Spleen (tissue), 7 donors: ENCODE measurements around the gene TRAPPC14.

Experiments used
- CTCF ChIP-seq, 11 experiments: fragments of 200-600 bp in 7 of 11; fragments of 450-650 bp in 4 of 11; sonication (generic) in 4 of 11; IDR thresholded peaks in 8 of 11; conservative IDR thresholded peaks in 3 of 11; 1 replicate in 7 of 11; 2 replicates in 4 of 11; pipeline versions ENCODE4 v1.4.0 to v1.8.0; 2016 to 2021; ENCODE audit warnings: antibody characterized with exemption in 11 of 11, inconsistent platforms in 4 of 11, mild to moderate bottlenecking in 1 of 11
- POLR2A ChIP-seq, 3 donors: fragments of 450-650 bp; IDR thresholded peaks; one replicate each; pipeline ENCODE4 v1.5.1; 2017; ENCODE audit warnings: antibody characterized with exemption in 3 of 3, mild to moderate bottlenecking in 1 of 3
- donor health status: DM: no; HTN: no; CAD: no; lungs with moderate emphysema.
- donor health status: DM: no; HTN: no; CAD: no.
- donor health status: DM: no; HTN: no; CAD: no.

GRCh38 chr7:100163871-100164270 lies 5.3 kb upstream of the TRAPPC14 start:
- TF ChIP-seq CTCF (IDR thresholded peaks at IDR 0.05 in 8 of 11, conservative IDR thresholded peaks at IDR 0.05 in 3 of 11) (no peak), POLR2A (IDR thresholded peaks at IDR 0.05) (no peak)
